Neuronal stem cell (in vitro differentiated cells): ENCODE measurements around the gene MSLN.

Experiments
- DNase-seq: peaks from one replicate; pipeline ENCODE4 v3.0.0-alpha.2; 2013; ENCODE audit warnings: low spot score
- H2AFZ ChIP-seq: one replicate; pipeline ENCODE4 v1.6.1; 2013; ENCODE audit warnings: mild to moderate bottlenecking, low read length, inconsistent platforms
- H2AK5ac ChIP-seq: 2 replicates; pipeline ENCODE4 v1.6.1; 2013; ENCODE audit warnings: low read depth, mild to moderate bottlenecking, inconsistent platforms, low read length, moderate library complexity, mixed read lengths
- H2BK120ac ChIP-seq: 2 replicates; pipeline ENCODE4 v1.6.1; 2013; ENCODE audit warnings: low read depth, mild to moderate bottlenecking, inconsistent platforms, low read length, moderate library complexity, mixed read lengths
- H2BK12ac ChIP-seq: one replicate; pipeline ENCODE4 v1.6.1; 2013; ENCODE audit warnings: low read length, inconsistent platforms
- H2BK15ac ChIP-seq: 2 replicates; pipeline ENCODE4 v1.6.1; 2013; ENCODE audit warnings: mild to moderate bottlenecking, low read length, inconsistent platforms, mixed read lengths
- H2BK5ac ChIP-seq: one replicate; pipeline ENCODE4 v1.6.1; 2013; ENCODE audit warnings: inconsistent platforms, mild to moderate bottlenecking, low read length, moderate library complexity
- H3K14ac ChIP-seq: one replicate; pipeline ENCODE4 v1.6.1; 2013; ENCODE audit warnings: low read length, inconsistent platforms
- H3K18ac ChIP-seq: 2 replicates; pipeline ENCODE4 v1.6.1; 2013; ENCODE audit warnings: low read length, inconsistent platforms
- H3K23ac ChIP-seq: 2 replicates; pipeline ENCODE4 v1.6.1; 2013; ENCODE audit warnings: low read depth, mild to moderate bottlenecking, mixed read lengths, low read length, inconsistent platforms; ENCODE audit not compliant: poor library complexity
- H3K27ac ChIP-seq: replicated peaks from 3 replicates; pipeline ENCODE4 v1.5.1; 2013; ENCODE audit warnings: low read length, inconsistent platforms
- H3K27me3 ChIP-seq, 3 experiments: 2 replicates each; pipeline ENCODE4 v1.6.1; 2013; ENCODE audit warnings: low read length in 3 of 3, mild to moderate bottlenecking in 2 of 3, inconsistent platforms in 1 of 3, low read depth in 1 of 3, mixed read lengths in 1 of 3, moderate library complexity in 1 of 3; ENCODE audit not compliant: control insufficient read depth in 3 of 3, insufficient read depth in 3 of 3
- H3K36me3 ChIP-seq, 2 donors: replicated peaks in 1 of 2; 2 replicates each; pipeline ENCODE4 v1.6.1; 2013; ENCODE audit warnings: low read length in 2 of 2; ENCODE audit not compliant: control insufficient read depth in 2 of 2, insufficient read depth in 2 of 2
- H3K4ac ChIP-seq: 2 replicates; pipeline ENCODE4 v1.6.1; 2013; ENCODE audit warnings: inconsistent platforms, mild to moderate bottlenecking, low read length, moderate library complexity
- H3K4me1 ChIP-seq, 2 donors: 1 replicate in 1 of 2; 2 replicates in 1 of 2; pipeline ENCODE4 v1.6.1; 2013; ENCODE audit warnings: low read length in 2 of 2, low read depth in 1 of 2; ENCODE audit not compliant: control insufficient read depth in 2 of 2, insufficient read depth in 1 of 2
- H3K4me2 ChIP-seq: one replicate; pipeline ENCODE4 v1.6.1; 2013; ENCODE audit warnings: mild to moderate bottlenecking, low read length, inconsistent platforms; ENCODE audit not compliant: insufficient read depth, poor library complexity, severe bottlenecking
- H3K4me3 ChIP-seq, 2 donors: 2 replicates each; pipeline ENCODE4 v1.5.1; 2013; ENCODE audit warnings: low read length in 2 of 2, mild to moderate bottlenecking in 2 of 2, inconsistent platforms in 1 of 2, moderate library complexity in 1 of 2
- H3K79me1 ChIP-seq: one replicate; pipeline ENCODE4 v1.6.1; 2013; ENCODE audit warnings: low read depth, mild to moderate bottlenecking, inconsistent platforms, low read length, moderate library complexity
- H3K9ac ChIP-seq: one replicate; pipeline ENCODE4 v1.6.1; 2013; ENCODE audit warnings: mild to moderate bottlenecking, low read depth, low read length, inconsistent platforms; ENCODE audit not compliant: poor library complexity
- H3K9me3 ChIP-seq, 2 donors: replicated peaks in 1 of 2; 2 replicates each; pipeline versions ENCODE3 to v1.6.1; 2013; ENCODE audit warnings: low read length in 2 of 2, mild to moderate bottlenecking in 2 of 2, inconsistent platforms in 1 of 2, low read depth in 1 of 2, mixed read lengths in 1 of 2, moderate library complexity in 1 of 2; ENCODE audit not compliant: control insufficient read depth in 2 of 2, insufficient read depth in 1 of 2
- H4K8ac ChIP-seq: one replicate; pipeline ENCODE4 v1.6.1; 2013; ENCODE audit warnings: low read depth, mild to moderate bottlenecking, inconsistent platforms, low read length, moderate library complexity
- H4K91ac ChIP-seq: one replicate; pipeline ENCODE4 v1.6.1; 2013; ENCODE audit warnings: low read length, low read depth, mild to moderate bottlenecking, inconsistent platforms; ENCODE audit not compliant: poor library complexity
- WGBS, 2 donors: extraction: QIAGEN DNeasy Blood & Tissue Kit; methylation state at CpG; one replicate each; pipeline ENCODE4 v1.1.7; 2013; ENCODE audit warnings: missing lambda C conversion rate in 2 of 2, mixed read lengths in 1 of 2; ENCODE audit not compliant: insufficient read length in 2 of 2, insufficient replicate concordance in 1 of 2; ENCODE audit errors: extremely low coverage in 2 of 2; 5-methylcytosine and 5-hydroxymethylcytosine counted together

The MSLN gene

DNA sequence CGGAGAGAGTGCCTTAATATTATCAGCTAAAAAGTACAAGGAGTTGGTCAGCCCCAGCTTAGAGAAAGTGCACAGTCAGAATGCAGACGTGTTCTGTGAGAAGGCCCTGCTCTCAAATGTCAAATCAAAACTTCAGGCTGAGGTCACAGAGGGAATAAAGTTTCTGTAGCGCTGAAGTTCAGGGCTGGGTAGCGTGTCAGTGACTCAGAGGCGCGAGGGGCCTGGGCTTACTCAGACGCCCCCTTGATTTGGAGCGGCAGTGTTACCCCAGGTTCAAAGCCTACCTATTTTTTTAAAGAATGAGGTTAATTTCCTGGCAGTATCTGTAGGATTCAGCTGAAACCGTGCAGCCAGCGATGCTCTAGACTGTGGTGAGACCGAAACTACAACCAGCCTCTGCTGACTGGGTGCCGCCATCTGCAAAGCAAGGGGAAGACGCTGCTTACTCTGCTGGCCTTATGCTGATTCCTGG, 24.5 kb upstream of the MSLN start:
- H3K4me2 ChIP-seq = no peak overlapping the region
- H3K4me1 ChIP-seq = peaks cover 4 to 5% of the 10 kb centered on the region in 2 donors
- WGBS, 2 donors = no CpG with 5 or more reads among the region's 13 CpGs
- no peak overlapping the region for H2BK12ac ChIP-seq
- no peaks in the 10 kb centered on the region for H3K9me3 ChIP-seq
- no peak overlapping the region for H3K4ac ChIP-seq
- H2BK120ac ChIP-seq = no peak overlapping the region
- no peak for DNase-seq
- H2BK5ac ChIP-seq = no peak overlapping the region
- H4K91ac ChIP-seq = no peak overlapping the region
- H2AK5ac ChIP-seq = no peak overlapping the region
- H3K9ac ChIP-seq = no peak overlapping the region
- H3K18ac ChIP-seq = no peak overlapping the region
- no peak overlapping the region for H2BK15ac ChIP-seq
- H2AFZ ChIP-seq = no peak overlapping the region
- no peak overlapping the region for H4K8ac ChIP-seq
- no peak overlapping the region for H3K4me3 ChIP-seq
- no peak overlapping the region for H3K14ac ChIP-seq
- peaks cover 9% of the 10 kb centered on the region for H3K79me1 ChIP-seq
- H3K27me3 ChIP-seq = no peaks in the 10 kb centered on the region
- no peak overlapping the region for H3K23ac ChIP-seq
- no peak overlapping the region for H3K27ac ChIP-seq
- peaks cover 31 to 64% of the 10 kb centered on the region in 2 donors for H3K36me3 ChIP-seq

DNA sequence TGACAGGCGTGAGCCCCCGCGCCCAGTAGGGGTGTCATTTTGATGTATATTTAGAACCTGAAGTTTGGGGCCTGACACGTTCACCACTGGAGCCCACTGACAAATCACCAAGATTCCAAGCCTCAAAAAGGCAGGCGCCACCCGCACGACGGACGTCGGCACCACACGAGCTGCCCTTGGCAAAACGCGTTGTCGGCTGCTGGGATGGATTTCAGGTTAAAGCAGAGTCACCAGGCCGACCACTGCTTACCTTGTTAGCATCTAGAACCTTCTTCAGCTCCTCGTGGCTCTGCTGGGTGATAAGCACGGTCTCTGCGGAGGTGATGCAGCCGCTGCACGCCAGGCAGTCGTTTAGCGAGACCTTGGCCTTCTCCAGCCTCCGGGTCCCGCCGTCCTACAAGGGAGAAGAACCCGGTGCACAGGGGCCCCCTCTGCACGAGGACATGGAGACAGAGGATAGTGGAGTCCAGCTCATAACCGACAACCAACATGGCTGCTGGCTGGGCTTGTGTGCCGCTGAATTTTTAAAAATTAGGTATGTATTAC, 23.5 kb upstream of the MSLN start:
- peaks cover 8% of the 10 kb centered on the region for H3K79me1 ChIP-seq
- no peak overlapping the region for H2BK5ac ChIP-seq
- H3K4ac ChIP-seq = no peak overlapping the region
- H3K4me2 ChIP-seq = no peak overlapping the region
- H3K9me3 ChIP-seq = no peaks in the 10 kb centered on the region
- H3K4me1 ChIP-seq = peaks cover 4 to 5% of the 10 kb centered on the region in 2 donors
- H3K9ac ChIP-seq = no peak overlapping the region
- peaks cover 31 to 58% of the 10 kb centered on the region in 2 donors for H3K36me3 ChIP-seq
- H3K23ac ChIP-seq = peak overlapping the region; percentile 60
- H3K14ac ChIP-seq = no peak overlapping the region
- no peak overlapping the region for H2BK12ac ChIP-seq
- no CpG with 5 or more reads among the region's 29 CpGs for WGBS, 2 donors
- no peak overlapping the region for H3K27ac ChIP-seq
- no peak overlapping the region for H2AK5ac ChIP-seq
- H4K8ac ChIP-seq = no peak overlapping the region
- no peaks in the 10 kb centered on the region for H3K27me3 ChIP-seq
- no peak for DNase-seq
- no peak overlapping the region for H2BK120ac ChIP-seq
- no peak overlapping the region for H4K91ac ChIP-seq
- H2BK15ac ChIP-seq = no peak overlapping the region
- no peak overlapping the region for H3K18ac ChIP-seq
- H3K4me3 ChIP-seq = no peak overlapping the region
- no peak overlapping the region for H2AFZ ChIP-seq

DNA sequence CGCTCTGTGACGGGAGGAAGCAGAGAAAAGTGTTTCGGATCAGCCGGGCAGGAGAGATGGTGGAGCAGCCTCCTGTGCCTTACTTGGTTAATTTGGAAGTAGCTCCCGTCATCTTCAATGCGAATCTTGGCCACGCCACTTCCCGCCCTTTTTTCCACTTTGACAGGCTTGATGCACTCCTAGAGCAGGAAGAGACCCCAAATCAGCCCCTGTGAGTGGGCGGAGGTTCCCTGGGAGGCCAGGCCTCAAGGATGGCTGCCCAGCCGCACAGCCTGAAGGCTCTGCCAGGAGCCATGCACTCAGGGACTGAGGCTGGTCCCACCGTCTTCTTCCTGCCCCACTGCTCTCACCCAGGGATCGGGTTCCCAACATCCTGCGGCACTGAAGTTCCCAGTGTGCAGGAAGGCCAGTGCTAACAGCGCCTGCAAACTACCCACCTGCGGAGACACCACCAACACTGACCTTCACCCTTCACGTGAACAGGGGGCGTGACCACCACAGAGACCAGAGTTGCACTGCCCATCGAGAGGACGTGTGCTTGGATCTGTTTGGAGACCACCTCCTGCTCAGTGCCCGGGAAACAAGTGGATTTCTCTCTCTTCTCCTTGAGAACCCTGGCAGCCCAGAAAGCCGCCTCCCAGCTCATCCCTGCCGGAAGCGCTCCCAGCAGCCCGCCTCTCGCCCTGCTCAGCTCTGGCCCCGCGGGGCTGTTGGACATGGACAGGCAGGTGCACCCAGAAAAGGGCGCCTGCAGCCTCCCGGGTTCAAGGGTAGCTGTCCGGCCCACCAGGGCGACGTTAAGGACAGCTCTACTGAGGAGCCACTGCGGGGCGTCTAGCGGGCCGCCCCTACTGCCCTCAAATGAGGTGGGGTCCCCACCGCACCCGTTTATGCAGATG, 20.7 kb upstream of the MSLN start:
- H2BK120ac ChIP-seq = no peak overlapping the region
- peak overlapping the region; percentile 73 for H3K23ac ChIP-seq
- H3K79me1 ChIP-seq = peaks cover 7% of the 10 kb centered on the region
- H3K14ac ChIP-seq = no peak overlapping the region
- peak overlapping the region; percentile 100 for H2AFZ ChIP-seq
- no peak overlapping the region for H2BK15ac ChIP-seq
- no CpG with 5 or more reads among the region's 38 CpGs for WGBS, 2 donors
- H3K9ac ChIP-seq = peak overlapping the region; percentile 88
- H3K27ac ChIP-seq = no peak overlapping the region
- peak overlapping the region; percentile 96 for H3K4me2 ChIP-seq
- H3K4me3 ChIP-seq = peak overlapping the region; percentile 84 to 94
- peaks cover 18 to 31% of the 10 kb centered on the region in 2 donors for H3K36me3 ChIP-seq
- H2BK12ac ChIP-seq = no peak overlapping the region
- no peak overlapping the region for H4K91ac ChIP-seq
- H3K9me3 ChIP-seq = no peaks in the 10 kb centered on the region
- no peak overlapping the region for H2BK5ac ChIP-seq
- no peak for DNase-seq
- no peaks in the 10 kb centered on the region for H3K27me3 ChIP-seq
- H4K8ac ChIP-seq = no peak overlapping the region
- H2AK5ac ChIP-seq = peak overlapping the region; percentile 90
- no peak overlapping the region for H3K4ac ChIP-seq
- peaks cover 4 to 5% of the 10 kb centered on the region in 2 donors for H3K4me1 ChIP-seq
- peak overlapping the region; percentile 90 for H3K18ac ChIP-seq

DNA sequence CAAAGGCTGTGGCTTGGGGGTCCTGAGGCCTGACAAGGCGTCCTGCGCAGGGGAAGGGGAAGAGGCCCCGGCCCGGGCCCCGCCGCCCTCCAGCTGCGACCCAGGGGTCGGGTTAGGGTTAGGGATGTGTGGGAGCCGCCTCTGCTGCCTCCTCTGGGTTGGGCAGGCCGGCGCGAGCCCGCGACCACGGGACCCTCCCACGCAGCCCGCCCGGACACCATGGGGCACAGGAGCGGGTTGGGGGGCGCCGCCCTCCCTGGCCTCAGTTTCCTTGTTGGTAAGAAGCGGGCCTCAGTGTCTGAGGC, 20.1 kb upstream of the MSLN start:
- peak overlapping the region; percentile 84 to 94 for H3K4me3 ChIP-seq
- no peak overlapping the region for H2BK12ac ChIP-seq
- H2BK5ac ChIP-seq = peak overlapping the region; percentile 66
- H3K36me3 ChIP-seq = peaks cover 15 to 26% of the 10 kb centered on the region in 2 donors
- no peak overlapping the region for H3K27ac ChIP-seq
- peaks cover 7% of the 10 kb centered on the region for H3K79me1 ChIP-seq
- peak overlapping the region; percentile 90 for H2AK5ac ChIP-seq
- WGBS, 2 donors = no CpG with 5 or more reads among the region's 22 CpGs
- no peak overlapping the region for H4K91ac ChIP-seq
- peak overlapping the region; percentile 88 for H3K9ac ChIP-seq
- H3K9me3 ChIP-seq = no peaks in the 10 kb centered on the region
- no peak overlapping the region for H2BK120ac ChIP-seq
- H3K14ac ChIP-seq = peak overlapping the region; percentile 56
- peak overlapping the region; percentile 76 for H3K4ac ChIP-seq
- no peak overlapping the region for H2BK15ac ChIP-seq
- DNase-seq = no peak
- H2AFZ ChIP-seq = peak overlapping the region; percentile 100
- peak overlapping the region; percentile 96 for H3K4me2 ChIP-seq
- H3K27me3 ChIP-seq = no peaks in the 10 kb centered on the region
- H3K4me1 ChIP-seq = peaks cover 4 to 5% of the 10 kb centered on the region in 2 donors
- H3K23ac ChIP-seq = peak overlapping the region; percentile 73
- peak overlapping the region; percentile 90 for H3K18ac ChIP-seq
- H4K8ac ChIP-seq = no peak overlapping the region
